NCI-H748 (cell line): Measurements from ENCODE around the gene SLC5A1.

Source experiments
- DNase-seq: peaks from one replicate; lab custom pipeline; 2025; ENCODE audit not compliant: unreplicated experiment; lab: John Stamatoyannopoulos, UW

SLC5A1 gene

DNA sequence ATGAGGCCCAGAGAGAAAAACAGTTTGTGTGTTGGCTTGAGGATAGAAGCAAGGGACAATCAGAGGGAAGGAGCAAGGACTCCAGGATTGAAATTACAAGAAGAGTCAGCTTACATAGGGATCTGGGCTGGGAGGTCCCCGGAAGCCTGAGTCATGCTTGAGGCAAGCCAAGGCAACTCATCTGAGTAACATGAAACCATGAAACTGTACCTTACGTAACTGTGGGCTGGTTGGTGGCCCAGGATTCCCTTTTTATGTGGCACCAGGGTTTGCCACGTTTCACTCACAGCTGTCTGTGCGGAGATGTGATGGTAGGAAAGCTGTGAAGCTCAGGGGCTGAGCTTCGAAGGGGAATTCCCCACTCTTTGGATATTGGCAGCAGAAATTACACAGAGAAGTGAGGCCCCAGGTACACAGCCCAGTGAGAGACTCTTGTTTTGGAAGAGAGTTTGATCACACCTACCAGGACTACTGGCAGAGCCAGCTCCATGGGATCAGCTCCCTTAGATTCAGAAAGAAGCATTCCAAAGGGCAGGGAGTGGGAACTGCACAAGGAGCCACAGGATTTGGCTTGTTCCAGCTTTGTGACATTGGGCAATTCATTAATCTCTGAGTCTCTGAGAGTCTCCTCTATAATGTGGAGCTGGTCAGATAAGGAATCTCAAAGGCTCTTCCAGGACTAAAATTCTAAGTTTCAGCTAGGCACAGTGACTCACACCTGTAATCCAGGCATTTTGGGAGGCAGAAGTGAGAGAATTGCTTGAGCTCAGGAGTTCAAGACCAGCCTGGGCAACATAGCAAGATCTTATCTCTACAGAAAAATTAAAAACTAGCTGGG, 7.8 kb downstream of the SLC5A1 start:
- no peak for DNase-seq

- no peak for DNase-seq
Measured at GRCh38 chr22:32052244-32052643, 9.2 kb downstream of the SLC5A1 start.

DNA sequence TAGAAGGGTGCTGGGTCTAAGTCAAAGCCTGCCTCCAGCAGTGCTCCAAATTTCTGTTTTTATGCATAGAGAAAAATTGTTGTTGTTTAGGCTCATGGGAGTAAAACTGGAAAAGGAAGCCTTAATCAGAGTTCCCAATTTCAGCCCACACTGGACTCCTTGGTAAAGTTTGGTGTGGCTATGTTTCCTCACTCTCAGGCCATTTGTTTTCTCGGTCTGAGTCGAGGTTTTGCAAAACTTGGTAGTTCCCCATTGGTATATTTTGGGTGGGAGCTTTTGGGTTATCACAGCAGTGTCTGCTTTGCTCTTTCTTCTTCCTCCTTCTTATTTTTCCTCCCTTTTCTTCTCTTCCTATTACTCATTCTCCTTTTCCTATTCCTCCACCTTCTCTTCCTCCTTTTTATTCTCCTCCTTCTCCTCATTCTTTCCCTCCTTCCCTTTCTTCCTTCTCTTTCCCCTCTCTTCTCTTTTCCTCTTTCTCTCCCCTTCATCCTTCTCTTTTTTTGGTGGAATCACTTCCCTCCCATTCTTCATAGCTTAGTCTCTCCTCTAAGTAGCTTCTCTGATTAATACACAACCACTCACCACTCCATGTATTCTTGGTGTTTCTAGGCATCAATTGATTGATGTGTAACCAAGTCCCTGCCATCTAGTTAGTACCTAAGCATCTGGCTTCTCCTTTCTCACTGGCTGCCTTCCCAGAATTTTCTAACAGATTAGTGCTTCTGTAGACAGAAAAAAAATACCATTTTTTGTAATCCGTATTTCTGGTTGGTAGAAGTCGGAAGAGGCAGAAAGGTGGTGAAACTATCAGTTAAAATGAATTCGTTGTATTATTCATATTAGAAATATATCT, 10.1 kb downstream of the SLC5A1 start:
- no peak for DNase-seq

DNA sequence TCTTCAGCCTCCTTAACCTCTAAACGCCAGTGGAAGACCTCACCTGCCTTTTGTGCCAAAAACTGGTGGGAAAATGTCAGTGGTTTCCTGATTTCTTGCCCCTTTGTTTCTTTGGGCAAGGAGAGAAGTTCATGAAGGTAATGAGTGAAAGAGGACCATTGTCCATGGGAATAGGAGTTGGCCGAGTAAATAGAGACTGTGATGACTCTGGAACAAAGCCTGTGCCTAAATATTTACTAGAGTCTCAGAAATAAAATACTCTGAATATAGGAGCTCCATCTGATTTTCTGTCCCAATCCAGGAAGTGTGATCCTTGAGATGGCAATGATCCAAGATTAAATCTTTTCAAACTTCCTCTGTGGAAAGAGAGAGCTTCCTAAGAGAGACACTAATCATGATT, 12.0 kb downstream of the SLC5A1 start:
- DNase-seq, result no peak

GRCh38 chr22:32058656-32059260, 15.7 kb downstream of the SLC5A1 start:
- no peak for DNase-seq

- DNase-seq, result no peak
Measured at GRCh38 chr22:32059426-32059825, 16.4 kb downstream of the SLC5A1 start.

DNA sequence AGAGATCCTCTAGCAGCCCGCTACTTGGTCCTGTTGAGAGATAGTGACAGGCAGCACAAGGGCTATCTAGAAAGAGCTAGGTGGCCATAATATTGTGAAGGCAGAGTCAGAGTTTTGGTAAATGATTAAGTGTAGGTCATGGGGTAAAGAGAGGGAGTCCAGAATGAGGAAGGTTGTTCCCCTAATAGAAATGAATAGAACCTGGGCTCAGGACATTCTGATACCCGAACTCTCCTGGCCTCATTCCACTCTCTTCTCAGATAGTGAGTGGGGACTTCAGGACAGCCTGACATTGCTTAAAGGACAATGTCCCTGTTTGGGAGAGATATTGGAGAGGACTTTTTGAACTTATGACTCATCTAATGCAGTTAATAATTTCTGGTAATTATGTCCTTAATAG, 20.6 kb downstream of the SLC5A1 start:
- no peak for DNase-seq

- no peak for DNase-seq
Measured at GRCh38 chr22:32066820-32067219, 23.8 kb downstream of the SLC5A1 start.

GRCh38 chr22:32067613-32068012, 24.6 kb downstream of the SLC5A1 start:
- no peak for DNase-seq

GRCh38 chr22:32069579-32070372, 26.7 kb downstream of the SLC5A1 start:
- no peak for DNase-seq

- no peak for DNase-seq
Measured at GRCh38 chr22:32073262-32073661, 30.2 kb downstream of the SLC5A1 start.

- no peak for DNase-seq
Measured at GRCh38 chr22:32073823-32074380, 30.8 kb downstream of the SLC5A1 start.

- DNase-seq, result no peak
Measured at GRCh38 chr22:32075997-32076760, 33.1 kb downstream of the SLC5A1 start.

- DNase-seq, result no peak
Measured at GRCh38 chr22:32076761-32077084, 33.7 kb downstream of the SLC5A1 start.

GRCh38 chr22:32077151-32077550, 34.1 kb downstream of the SLC5A1 start:
- DNase-seq, result no peak

DNA sequence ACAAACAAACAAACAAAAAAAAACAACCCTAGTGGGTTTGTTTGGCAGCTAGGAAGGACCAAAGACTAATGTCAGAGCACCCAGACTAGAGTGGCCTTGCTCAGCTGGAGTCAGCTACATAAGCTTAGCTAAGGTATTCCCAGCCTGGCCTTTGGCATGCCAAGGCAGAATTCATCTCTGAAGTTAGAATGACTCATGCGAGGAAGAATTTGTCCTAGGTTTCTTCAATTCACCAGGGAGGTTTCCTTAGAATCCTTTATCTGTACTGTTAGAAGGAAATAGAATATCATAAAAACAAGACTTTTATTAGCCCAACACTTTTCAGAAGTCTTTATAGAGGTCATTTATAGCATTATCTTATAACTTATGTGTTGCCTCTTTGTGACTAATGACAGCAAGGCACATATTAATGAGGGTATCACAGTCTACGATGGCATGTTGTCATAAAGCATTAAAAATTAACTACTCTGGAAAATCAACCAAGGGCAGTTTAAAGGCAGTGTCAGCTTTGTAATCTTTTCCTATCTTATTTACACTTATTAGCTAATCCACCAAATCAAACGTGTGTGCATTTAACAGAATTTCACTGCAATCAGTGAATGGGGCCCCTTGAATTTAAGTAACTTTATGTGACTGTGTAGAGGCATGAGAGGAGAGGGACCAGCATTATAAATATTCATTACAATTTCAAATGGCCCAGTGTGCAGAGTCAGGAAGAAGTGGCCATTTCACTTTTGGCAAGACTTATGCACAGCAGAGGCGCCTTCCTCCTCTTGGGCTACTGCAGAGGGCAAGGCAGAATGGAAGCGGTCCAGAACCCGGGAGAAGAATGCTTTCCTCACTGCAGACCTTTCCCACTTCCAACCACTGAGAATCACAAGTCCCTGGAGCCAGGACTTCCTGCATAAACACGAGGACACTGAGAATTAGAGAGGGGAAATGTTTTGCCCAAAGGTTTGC, 36.3 kb downstream of the SLC5A1 start:
- no peak for DNase-seq

DNA sequence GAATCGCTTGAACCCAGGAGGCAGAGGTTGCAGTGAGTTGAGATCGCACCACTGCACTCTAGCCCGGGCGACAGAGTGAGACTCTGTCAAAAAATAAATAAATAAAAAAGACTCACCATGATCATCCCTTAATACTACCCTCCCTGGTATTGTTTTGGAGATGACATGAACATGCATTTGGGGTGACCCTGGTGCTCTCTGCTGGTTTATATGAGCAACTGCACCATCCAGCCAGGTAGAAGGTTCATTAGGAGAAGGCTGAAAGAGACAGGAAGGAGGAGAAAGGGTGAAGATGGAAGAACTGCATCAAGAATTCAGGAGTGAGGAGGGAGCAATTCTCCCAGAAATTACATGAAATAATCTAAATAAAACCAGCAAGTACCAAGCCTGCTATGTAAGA, 37.8 kb downstream of the SLC5A1 start:
- peak; percentile 44 for DNase-seq

GRCh38 chr22:32082331-32082730, 39.3 kb downstream of the SLC5A1 start:
- DNase-seq, result no peak

DNA sequence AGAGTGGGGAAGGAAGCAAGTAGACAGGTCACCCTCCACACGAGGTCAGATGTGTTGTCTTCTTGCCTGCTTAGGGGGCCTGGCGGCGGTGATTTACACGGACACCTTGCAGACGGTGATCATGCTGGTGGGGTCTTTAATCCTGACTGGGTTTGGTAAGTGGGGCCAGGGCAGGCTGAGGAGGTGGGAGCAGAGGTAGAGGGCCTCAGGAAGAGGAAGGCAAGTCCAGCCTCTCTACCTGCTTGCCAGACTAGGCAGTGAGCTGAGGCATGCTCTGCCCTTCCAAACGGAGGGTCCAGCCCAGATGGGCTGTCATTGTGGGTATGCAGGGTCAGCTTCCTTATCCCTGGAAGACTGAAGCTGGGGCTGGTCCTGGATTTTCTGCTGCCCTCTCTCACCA, 39.9 kb downstream of the SLC5A1 start:
- DNase-seq, result no peak
